HG03457 (cell line): ENCODE results near the gene SVOPL.

ENCODE experiments used
- ATAC-seq: cut with Tn5 transposase; IDR thresholded peaks from one replicate; pipeline ENCODE4 v1.9.1; 2021; ENCODE audit warnings: moderate number of reproducible peaks; ENCODE audit not compliant: unreplicated experiment

SVOPL gene

GRCh38 chr7:138608275-138608674, 92.9 kb downstream of the SVOPL start:
- ATAC-seq: peak; percentile 65

- no peak for ATAC-seq
These were observed 93.7 kb downstream of the SVOPL start for GRCh38 chr7:138607216-138608126.

- no peak for ATAC-seq
These were observed 94.9 kb downstream of the SVOPL start for GRCh38 chr7:138606236-138606635.

- ATAC-seq: no peak
These were observed 97.4 kb downstream of the SVOPL start for GRCh38 chr7:138603549-138604318.

- no peak for ATAC-seq
These were observed 98.7 kb downstream of the SVOPL start for GRCh38 chr7:138602451-138602850.

GRCh38 chr7:138595454-138595853, 105.7 kb downstream of the SVOPL start:
- ATAC-seq: no peak

GRCh38 chr7:138590154-138590553, 111.0 kb downstream of the SVOPL start:
- no peak for ATAC-seq

- no peak for ATAC-seq
These were observed 112.2 kb downstream of the SVOPL start for GRCh38 chr7:138588986-138589385.

- ATAC-seq: no peak
These were observed 113.7 kb downstream of the SVOPL start for GRCh38 chr7:138587485-138587884.

- no peak for ATAC-seq
These were observed 115.7 kb downstream of the SVOPL start for GRCh38 chr7:138585283-138585993.

GRCh38 chr7:138584696-138585095, 116.5 kb downstream of the SVOPL start:
- no peak for ATAC-seq

GRCh38 chr7:138584283-138584682, 116.9 kb downstream of the SVOPL start:
- ATAC-seq: no peak

GRCh38 chr7:138581065-138581464, 120.1 kb downstream of the SVOPL start:
- ATAC-seq: no peak

- ATAC-seq: no peak
These were observed 121.5 kb downstream of the SVOPL start for GRCh38 chr7:138579671-138580070.

- no peak for ATAC-seq
These were observed 122.0 kb downstream of the SVOPL start for GRCh38 chr7:138579136-138579535.

- ATAC-seq: no peak
These were observed 125.2 kb downstream of the SVOPL start for GRCh38 chr7:138575897-138576428.

GRCh38 chr7:138573741-138574140, 127.4 kb downstream of the SVOPL start:
- no peak for ATAC-seq

- ATAC-seq: no peak
These were observed 130.4 kb downstream of the SVOPL start for GRCh38 chr7:138570715-138571114.

GRCh38 chr7:138569418-138569817, 131.7 kb downstream of the SVOPL start:
- no peak for ATAC-seq

GRCh38 chr7:138568655-138569054, 132.5 kb downstream of the SVOPL start:
- ATAC-seq: no peak
